Bladder microvascular endothelial cell (primary cell): ENCODE measurements around the gene MAN2C1. TPM values are rescaled to one million over a fixed set of nuclear protein-coding genes. Genes with fewer than 3 reads are reported as not detected.

Source experiments
- total RNA-seq: library from RNA; depleted of rRNA; stranded (reverse); fragments of >200 nt; gene quantifications from 2 replicates; pipeline ENCODE4 v1.2.3, GENCODE V29; 2014

MAN2C1 gene
- total RNA-seq = 92.8 and 163 TPM in 2 replicates

GRCh38 chr15:75367913-75368688 lies at the start of gene MAN2C1:
Gene MAN2C1, minus strand, starts transcription at chr15:75368607. Its CDS starts 24 bp downstream, at chr15:75368583.

GRCh38 chr15:75346796-75347221 lies 21.6 kb downstream of the MAN2C1 start, which contains the start of gene NEIL1:
Gene NEIL1, plus strand, starts transcription at chr15:75347039. Its CDS starts 1,867 bp downstream, at chr15:75348906.

GRCh38 chr15:75335705-75336355 lies 32.6 kb downstream of the MAN2C1 start, which contains the start of gene COMMD4:
Gene COMMD4, plus strand, starts transcription at chr15:75336063. Its CDS starts 27 bp downstream, at chr15:75336090.

Other genes starting within 250 kb of the MAN2C1 start
- gene C15orf39, start 166.7 kb downstream of the MAN2C1 start, total RNA-seq = 2.4 and 7.4 TPM in 2 replicates
- gene GOLGA6C, start 110.3 kb downstream of the MAN2C1 start, total RNA-seq = not detected in 2 replicates
- under 0.01 TPM in 1 of 2 replicates, not detected in the other for gene GOLGA6D, start 85.8 kb downstream of the MAN2C1 start, total RNA-seq
- gene COMMD4, start 32.5 kb downstream of the MAN2C1 start, total RNA-seq = 56.4 and 108 TPM in 2 replicates
- gene NEIL1, start 21.6 kb downstream of the MAN2C1 start, total RNA-seq = 12.1 and 16.7 TPM in 2 replicates
- 17.6 and 47.9 TPM in 2 replicates for gene SIN3A, start 83.1 kb upstream of the MAN2C1 start, total RNA-seq
- gene PTPN9, start 210.7 kb upstream of the MAN2C1 start, total RNA-seq = 14.4 and 21.2 TPM in 2 replicates